Thyroid gland (tissue), 4 donors: ENCODE measurements around the gene EML4.

Source experiments
- CTCF ChIP-seq, 6 experiments: fragments of 200-600 bp in 3 of 6; fragments of 450-650 bp in 3 of 6; sonication (generic) in 3 of 6; IDR thresholded peaks; one replicate each; pipeline ENCODE4 v1.5.1; 2016 to 2019; ENCODE audit warnings: antibody characterized with exemption in 6 of 6, mild to moderate bottlenecking in 2 of 6, inconsistent platforms in 1 of 6, moderate library complexity in 1 of 6
- POLR2A ChIP-seq, 2 donors: fragments of 450-650 bp; IDR thresholded peaks; one replicate each; pipeline ENCODE4 v1.6.1; 2017; ENCODE audit warnings: antibody characterized with exemption in 2 of 2, mild to moderate bottlenecking in 2 of 2, moderate library complexity in 1 of 2

DNA sequence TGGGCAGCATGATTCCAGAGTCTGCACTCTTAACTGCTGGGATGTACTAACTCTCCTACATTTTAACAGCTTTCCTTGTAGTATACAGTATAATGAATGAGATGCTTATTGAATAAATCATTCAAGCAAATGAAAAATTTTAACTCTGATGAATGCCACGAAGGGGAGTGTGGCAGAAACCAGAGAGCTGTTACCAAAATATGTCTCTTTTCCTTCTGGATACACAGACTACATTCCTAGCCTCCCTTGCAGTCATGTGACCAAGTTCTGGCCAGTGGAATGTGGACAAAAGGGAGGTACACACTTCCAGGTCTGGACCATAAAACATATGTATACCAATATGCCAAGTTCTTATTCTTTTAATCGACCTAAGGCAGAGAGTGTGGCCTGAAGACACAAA lies 1.7 kb upstream of the EML4 start:
- no peak for TF ChIP-seq CTCF (IDR thresholded peaks at IDR 0.05)
- TF ChIP-seq POLR2A (IDR thresholded peaks at IDR 0.05) = no peak
